Mucosa of rectum (tissue), 2 donors: Measurements from ENCODE around the gene DPYSL3.

Experiments
- H3K27ac ChIP-seq, 2 donors: one replicate each; pipeline ENCODE4 v1.7.0; 2013; ENCODE audit warnings: inconsistent platforms in 2 of 2, low read depth in 2 of 2, low read length in 2 of 2
- H3K27me3 ChIP-seq, 2 donors: one replicate each; pipeline ENCODE4 v1.7.0; 2013; ENCODE audit warnings: low read length in 2 of 2; ENCODE audit not compliant: control insufficient read depth in 2 of 2, insufficient read depth in 2 of 2
- H3K36me3 ChIP-seq, 2 donors: one replicate each; pipeline ENCODE4 v1.7.0; 2013; ENCODE audit warnings: low read length in 2 of 2; ENCODE audit not compliant: control insufficient read depth in 2 of 2, insufficient read depth in 2 of 2
- H3K4me1 ChIP-seq, 2 donors: one replicate each; pipeline ENCODE4 v1.7.0; 2013; ENCODE audit warnings: low read length in 2 of 2, mild to moderate bottlenecking in 1 of 2; ENCODE audit not compliant: control insufficient read depth in 2 of 2, insufficient read depth in 2 of 2
- H3K4me3 ChIP-seq, 2 donors: one replicate each; pipeline ENCODE4 v1.7.0; 2013; ENCODE audit warnings: low read length in 2 of 2
- H3K9ac ChIP-seq, 2 donors: one replicate each; pipeline ENCODE4 v1.7.0; 2013; ENCODE audit warnings: low read length in 2 of 2, low read depth in 1 of 2, mild to moderate bottlenecking in 1 of 2
- H3K9me3 ChIP-seq, 2 donors: one replicate each; pipeline ENCODE4 v1.7.0; 2013; ENCODE audit warnings: low read length in 2 of 2; ENCODE audit not compliant: control insufficient read depth in 2 of 2
- donor health status: healthy.
- donor health status: Normal muscosa, but diverticular disease.

The DPYSL3 gene

DNA sequence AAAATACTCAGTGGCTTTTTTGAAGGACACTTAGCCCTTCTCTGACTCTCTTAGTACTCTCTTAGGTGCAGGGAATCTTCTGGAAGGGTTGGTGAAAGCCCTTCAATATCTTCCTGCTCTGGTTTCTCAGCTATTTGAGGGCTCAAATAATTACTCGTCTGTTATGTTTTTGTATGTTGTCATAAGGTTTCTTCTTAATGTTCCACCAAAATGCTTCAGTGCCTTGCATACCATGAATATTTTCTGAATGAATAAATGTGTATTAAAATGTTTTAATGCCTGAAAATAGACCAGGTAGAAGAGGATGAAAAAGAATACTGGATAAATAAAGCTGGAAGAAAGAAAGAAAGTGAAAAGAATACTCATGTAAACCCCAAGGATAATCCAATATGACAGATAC is 150.8 kb downstream of the DPYSL3 start:
- Histone ChIP-seq H3K9ac (no peak overlapping the region), H3K4me1 (no peaks in the 10 kb centered on the region), H3K36me3 (no peaks in the 10 kb centered on the region), H3K4me3 (no peak overlapping the region), H3K9me3 (no peaks in the 10 kb centered on the region), H3K27ac (no peak overlapping the region), H3K27me3 (no peaks in the 10 kb centered on the region)

- Histone ChIP-seq H3K4me3 (no peak overlapping the region), H3K27me3 (no peaks in the 10 kb centered on the region), H3K4me1 (no peaks in the 10 kb centered on the region), H3K27ac (no peak overlapping the region), H3K9me3 (no peaks in the 10 kb centered on the region), H3K36me3 (no peaks in the 10 kb centered on the region), H3K9ac (no peak overlapping the region)
Observed at GRCh38 chr5:147349241-147349640, 160.6 kb downstream of the DPYSL3 start.

DNA sequence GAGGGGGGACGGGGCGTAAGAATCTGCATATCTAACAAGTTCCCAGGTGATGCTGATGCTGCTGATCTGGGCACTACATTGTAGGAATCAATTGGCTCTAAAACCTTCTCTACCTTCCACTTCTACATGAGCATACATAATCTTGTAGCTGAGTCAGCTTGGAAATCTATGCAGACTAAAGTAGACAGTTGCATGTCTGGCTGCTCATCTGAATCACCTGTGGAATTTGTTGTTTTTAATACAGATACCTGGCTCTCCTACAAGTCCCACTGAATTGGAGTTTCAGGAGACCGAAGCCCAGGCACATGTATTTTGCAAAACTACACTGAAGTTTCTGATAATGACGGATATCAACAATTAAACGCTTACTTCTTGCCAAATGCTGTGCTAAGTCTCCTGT is 161.4 kb downstream of the DPYSL3 start:
- H3K27me3 ChIP-seq, result no peaks in the 10 kb centered on the region
- H3K9ac ChIP-seq, result no peak overlapping the region
- H3K4me1 ChIP-seq, result no peaks in the 10 kb centered on the region
- no peaks in the 10 kb centered on the region for H3K9me3 ChIP-seq
- no peak overlapping the region for H3K4me3 ChIP-seq
- H3K36me3 ChIP-seq, result no peaks in the 10 kb centered on the region
- H3K27ac ChIP-seq, result no peak overlapping the region

- no peaks in the 10 kb centered on the region for H3K4me1 ChIP-seq
- H3K27ac ChIP-seq, result no peak overlapping the region
- H3K27me3 ChIP-seq, result no peaks in the 10 kb centered on the region
- H3K9me3 ChIP-seq, result no peaks in the 10 kb centered on the region
- no peak overlapping the region for H3K9ac ChIP-seq
- H3K4me3 ChIP-seq, result no peak overlapping the region
- no peaks in the 10 kb centered on the region for H3K36me3 ChIP-seq
Observed at GRCh38 chr5:147348046-147348445, 161.8 kb downstream of the DPYSL3 start.

DNA sequence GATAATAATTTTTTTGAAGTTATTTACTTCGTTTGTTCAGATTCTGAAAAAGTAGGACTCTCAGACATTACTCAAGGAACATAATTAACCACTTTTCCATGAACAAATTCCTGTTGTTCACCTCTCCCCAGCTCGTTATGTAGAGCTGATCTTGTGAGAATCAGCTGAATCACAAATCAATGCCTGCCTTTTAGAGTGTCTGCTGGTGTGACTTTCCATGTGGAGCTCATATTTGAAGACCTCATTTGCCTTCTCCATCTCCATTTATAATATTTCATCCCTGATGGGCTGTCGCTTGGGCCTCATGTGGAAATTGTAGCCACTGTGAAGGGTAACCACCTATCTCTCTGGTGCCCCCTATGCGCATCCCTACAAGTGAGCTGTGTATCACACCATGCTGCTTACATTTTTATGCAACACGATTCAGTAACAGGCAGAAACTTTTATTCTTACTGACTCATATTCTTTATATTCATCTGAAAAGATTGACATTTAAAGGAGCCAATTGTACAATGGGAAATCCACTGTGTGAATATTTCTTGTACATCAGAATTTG is 163.8 kb downstream of the DPYSL3 start:
- H3K27me3 ChIP-seq, result no peaks in the 10 kb centered on the region
- H3K27ac ChIP-seq, result no peak overlapping the region
- no peaks in the 10 kb centered on the region for H3K4me1 ChIP-seq
- no peak overlapping the region for H3K4me3 ChIP-seq
- H3K9me3 ChIP-seq, result no peaks in the 10 kb centered on the region
- no peaks in the 10 kb centered on the region for H3K36me3 ChIP-seq
- H3K9ac ChIP-seq, result no peak overlapping the region

- H3K4me3 ChIP-seq, result no peak overlapping the region
- no peaks in the 10 kb centered on the region for H3K9me3 ChIP-seq
- H3K9ac ChIP-seq, result no peak overlapping the region
- H3K4me1 ChIP-seq, result no peaks in the 10 kb centered on the region
- H3K27me3 ChIP-seq, result no peaks in the 10 kb centered on the region
- H3K36me3 ChIP-seq, result no peaks in the 10 kb centered on the region
- no peak overlapping the region for H3K27ac ChIP-seq
Observed at GRCh38 chr5:147344861-147345260, 165.0 kb downstream of the DPYSL3 start.

DNA sequence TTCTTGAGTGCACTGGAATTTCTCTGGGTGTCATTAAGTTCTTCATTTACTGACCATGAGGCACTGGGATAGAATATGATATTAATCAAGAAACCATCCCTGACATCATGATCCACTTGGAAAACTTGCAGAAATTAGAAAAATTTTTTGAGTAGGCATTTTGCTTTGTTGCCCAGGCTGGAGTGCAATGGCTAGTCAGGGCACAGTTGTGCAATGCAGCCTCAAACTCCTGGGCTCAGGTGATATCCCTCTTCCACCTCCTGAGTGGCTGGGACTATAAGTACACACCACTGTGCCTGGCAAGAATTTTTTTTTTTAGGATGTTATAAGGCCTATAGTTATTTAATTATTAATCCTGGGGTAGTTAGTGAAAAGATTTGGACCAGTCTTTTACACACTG is 168.5 kb downstream of the DPYSL3 start:
- Histone ChIP-seq H3K9ac (no peak overlapping the region), H3K27ac (no peak overlapping the region), H3K36me3 (no peaks in the 10 kb centered on the region), H3K27me3 (no peaks in the 10 kb centered on the region), H3K9me3 (no peaks in the 10 kb centered on the region), H3K4me3 (no peak overlapping the region), H3K4me1 (no peaks in the 10 kb centered on the region)

DNA sequence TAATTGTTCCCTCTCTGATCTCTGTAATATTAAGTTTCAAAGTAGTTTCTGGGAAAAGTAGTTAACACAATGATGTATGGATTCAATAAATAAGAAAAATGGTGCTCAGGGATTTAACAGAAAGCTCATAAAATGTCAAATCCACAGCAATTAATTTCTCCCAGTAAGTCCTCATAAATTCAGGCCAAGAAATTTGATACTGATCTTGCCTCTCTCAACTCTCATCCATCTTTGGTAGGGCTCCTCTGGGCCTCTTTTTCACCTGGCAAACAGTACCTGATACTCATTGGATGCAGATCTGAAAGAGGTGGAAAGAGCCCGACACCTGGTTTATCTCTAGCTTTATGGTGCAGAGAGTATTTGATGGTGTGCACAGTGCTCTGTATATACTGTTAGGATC is 168.9 kb downstream of the DPYSL3 start:
- Histone ChIP-seq H3K27ac (no peak overlapping the region), H3K9ac (no peak overlapping the region), H3K36me3 (no peaks in the 10 kb centered on the region), H3K4me3 (no peak overlapping the region), H3K4me1 (no peaks in the 10 kb centered on the region), H3K27me3 (no peaks in the 10 kb centered on the region), H3K9me3 (no peaks in the 10 kb centered on the region)
